Measurements from ENCODE around the gene ANP32E. TPM values are rescaled to one million over a fixed set of nuclear protein-coding genes. Genes with fewer than 3 reads are reported as not detected.

ANP32E gene
- total and polyA plus RNA-seq, 2 donors (not counting 1 experiment from before 2014, with no cell fraction given): 5.1 to 47.1 TPM

DNA sequence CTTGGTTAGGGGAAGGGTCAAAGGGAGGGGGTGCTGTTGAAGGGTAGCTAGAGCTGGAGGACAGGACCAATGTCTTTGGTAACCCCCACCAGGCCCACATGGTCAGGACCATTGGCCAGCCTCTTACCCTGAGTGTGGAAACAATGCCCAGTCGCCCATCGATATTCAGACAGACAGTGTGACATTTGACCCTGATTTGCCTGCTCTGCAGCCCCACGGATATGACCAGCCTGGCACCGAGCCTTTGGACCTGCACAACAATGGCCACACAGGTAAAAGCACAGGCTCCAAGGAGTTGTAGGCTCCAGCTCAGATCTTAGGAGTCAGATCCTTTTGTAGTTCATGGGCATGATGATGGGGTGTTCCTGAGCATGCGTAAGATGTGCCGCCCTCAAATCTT is 25.5 kb upstream of the ANP32E start:
- intact Hi-C loops (cut with micrococcal nuclease): no loop called here
- H3K4me1 ChIP-seq (ENCODE audit: control insufficient read depth in 2 of 2, insufficient read depth in 2 of 2, low read length in 2 of 2): peaks cover 2 to 7% of the 10 kb centered on the region in 2 donors
- no peak overlapping the region for H2AFZ ChIP-seq (ENCODE audit: insufficient read depth, low read depth, low read length, poor library complexity, severe bottlenecking)
- H3K9me3 ChIP-seq (ENCODE audit: control extremely low read depth in 1 of 3, control insufficient read depth in 2 of 3, insufficient read depth in 1 of 3, low read length in 2 of 3): no peaks in the 10 kb centered on the region
- DNase-seq (no peak), ATAC-seq (ENCODE audit: low read depth) (no peak)
- WGBS (ENCODE audit: insufficient coverage): 96% methylated on average over 4 of the region's 6 CpGs
- TF ChIP-seq EZH2 (IDR thresholded peaks at IDR 0.05; ENCODE audit: borderline replicate concordance, insufficient read depth, low read depth, low read length, poor library complexity, severe bottlenecking) (no peak), CTCF (IDR thresholded peaks at IDR 0.05) (no peak)
- CTCF ChIA-PET: interaction anchor here (1.5 kb wide), 1 partner anchor 8 kb away, joined by 4 read pairs; no protein-coding TSS in a partner anchor
- POLR2A ChIA-PET: no interaction called here
- no peak overlapping the region for H3K27ac Mint-ChIP-seq
- H3K4me3 Mint-ChIP-seq: no peak overlapping the region
- peaks cover 0 to 32% (median 20%) of the 10 kb centered on the region in 4 experiments for H3K27me3 ChIP-seq (replicated peaks in 1 of 4; ENCODE audit: control extremely low read depth in 1 of 4, control insufficient read depth in 3 of 4, insufficient read depth in 4 of 4, low read length in 3 of 4)
- no peak overlapping the region for H3K4me3 ChIP-seq (ENCODE audit: control extremely low read depth in 1 of 5, extremely low read depth in 1 of 5, insufficient read depth in 1 of 5, low read depth in 2 of 5, low read length in 4 of 5)
- H4K20me1 ChIP-seq (ENCODE audit: control insufficient read depth, insufficient read depth, low read length, poor library complexity, severe bottlenecking): no peaks in the 10 kb centered on the region
- H3K4me2 ChIP-seq (replicated peaks; ENCODE audit: low read depth, low read length, poor library complexity, severe bottlenecking): no peak overlapping the region
- no peaks in the 10 kb centered on the region for H3K9me3 Mint-ChIP-seq (ENCODE audit: insufficient read depth)
- H3K27me3 Mint-ChIP-seq: peaks cover 30% of the 10 kb centered on the region
- no peak overlapping the region for H3K27ac ChIP-seq (ENCODE audit: low read length in 2 of 2)
- peaks cover 0 to 16% of the 10 kb centered on the region in 2 experiments for H3K36me3 ChIP-seq (replicated peaks in 1 of 2; ENCODE audit: control extremely low read depth in 1 of 2, control insufficient read depth in 1 of 2, extremely low read depth in 1 of 2, insufficient read depth in 2 of 2, low read length in 1 of 2)
- peaks cover 2% of the 10 kb centered on the region for H3K4me1 Mint-ChIP-seq
- peaks cover under 1% of the 10 kb centered on the region for H3K79me2 ChIP-seq (ENCODE audit: control insufficient read depth, insufficient read depth, low read length)
- no peak overlapping the region for H3K9ac ChIP-seq (ENCODE audit: low read length)

GRCh38 chr1:150259758-150260669 is 24.1 kb upstream of the ANP32E start:
- Mint-ChIP-seq H3K4me1 (peaks cover 13% of the 10 kb centered on the region), H3K27me3 (peaks cover 40% of the 10 kb centered on the region), H3K27ac (no peak overlapping the region), H3K4me3 (no peak overlapping the region), H3K9me3 (ENCODE audit: insufficient read depth) (no peaks in the 10 kb centered on the region)
- Histone ChIP-seq H3K4me1 (ENCODE audit: control insufficient read depth in 2 of 2, insufficient read depth in 2 of 2, low read length in 2 of 2) (peaks cover 14 to 15% of the 10 kb centered on the region in 2 donors), H3K4me3 (ENCODE audit: control extremely low read depth in 1 of 5, extremely low read depth in 1 of 5, insufficient read depth in 1 of 5, low read depth in 2 of 5, low read length in 4 of 5) (no peak overlapping the region), H3K36me3 (replicated peaks in 1 of 2; ENCODE audit: control extremely low read depth in 1 of 2, control insufficient read depth in 1 of 2, extremely low read depth in 1 of 2, insufficient read depth in 2 of 2, low read length in 1 of 2) (peaks cover 0 to 4% of the 10 kb centered on the region in 2 experiments), H3K9me3 (ENCODE audit: control extremely low read depth in 1 of 3, control insufficient read depth in 2 of 3, insufficient read depth in 1 of 3, low read length in 2 of 3) (no peaks in the 10 kb centered on the region), H4K20me1 (ENCODE audit: control insufficient read depth, insufficient read depth, low read length, poor library complexity, severe bottlenecking) (no peaks in the 10 kb centered on the region), H3K9ac (ENCODE audit: low read length) (no peak overlapping the region), H3K4me2 (replicated peaks; ENCODE audit: low read depth, low read length, poor library complexity, severe bottlenecking) (no peak overlapping the region), H3K27ac (ENCODE audit: low read length in 2 of 2) (no peak overlapping the region), H3K27me3 (replicated peaks in 1 of 4; ENCODE audit: control extremely low read depth in 1 of 4, control insufficient read depth in 3 of 4, insufficient read depth in 4 of 4, low read length in 3 of 4) (peaks cover 0 to 36% (median 24%) of the 10 kb centered on the region in 4 experiments), H3K79me2 (ENCODE audit: control insufficient read depth, insufficient read depth, low read length) (no peaks in the 10 kb centered on the region), H2AFZ (ENCODE audit: insufficient read depth, low read depth, low read length, poor library complexity, severe bottlenecking) (no peak overlapping the region)
- ChIA-PET POLR2A (no interaction called here), CTCF (interaction anchor here (0.6 to 0.8 kb wide), 2 partner anchors 8 to 358 kb away, joined by 3 read pairs; no protein-coding TSS in a partner anchor)
- no peak for TF ChIP-seq CTCF (IDR thresholded peaks at IDR 0.05)
- TF ChIP-seq EZH2 (IDR thresholded peaks at IDR 0.05; ENCODE audit: borderline replicate concordance, insufficient read depth, low read depth, low read length, poor library complexity, severe bottlenecking): no peak
- intact Hi-C loops (cut with micrococcal nuclease): loop anchor here (10.0 kb wide), 1 partner anchor 735 kb away; no protein-coding TSS in a partner anchor
- DNase-seq (no peak), ATAC-seq (ENCODE audit: low read depth) (no peak)
- 66% methylated on average over 7 of the region's 11 CpGs for WGBS (ENCODE audit: insufficient coverage)
